K562 (cell line): ENCODE data around the gene BHLHE40. TPM values are rescaled to one million over a fixed set of nuclear protein-coding genes. Genes with fewer than 3 reads are reported as not detected.

ENCODE experiments used
- ADNP ChIP-seq: fragments of 200-800 bp; sonication (Bioruptor generic); IDR thresholded peaks from 2 replicates; pipeline ENCODE4 v1.6.1; 2016; ENCODE audit warnings: missing genetic modification characterization, missing compliant biosample characterization
- ATF3 ChIP-seq, 2 experiments: fragments of 450-650 bp in 1 of 2; sonication (generic) in 1 of 2; formaldehyde crosslinking in 1 of 2; IDR thresholded peaks in 1 of 2; conservative IDR thresholded peaks in 1 of 2; 2 replicates each; pipeline versions ENCODE4 v1.6.1 to v1.8.1; 2016 to 2023; ENCODE audit warnings: mild to moderate bottlenecking in 2 of 2, moderate library complexity in 2 of 2, inconsistent platforms in 1 of 2, missing genetic modification reagents in 1 of 2
- COPS2 ChIP-seq: fragments of 450-650 bp; conservative IDR thresholded peaks from 2 replicates; pipeline ENCODE4 v1.6.1; 2016; ENCODE audit warnings: mild to moderate bottlenecking, moderate library complexity
- CTCF ChIP-seq, 3 experiments: IDR thresholded peaks in 2 of 3; conservative IDR thresholded peaks in 1 of 3; 2 replicates each; pipeline ENCODE4 v1.5.1; 2011 to 2012; ENCODE audit warnings: low read length in 3 of 3, mild to moderate bottlenecking in 3 of 3, control low read depth in 2 of 3, improper control_type of control experiment in 1 of 3, inconsistent platforms in 1 of 3, low read depth in 1 of 3, mixed read lengths in 1 of 3, moderate library complexity in 1 of 3; ENCODE audit not compliant: insufficient read depth in 2 of 3
- FOXJ3 ChIP-seq: sonication (generic); formaldehyde crosslinking; IDR thresholded peaks from 2 replicates; pipeline ENCODE4 v1.4.0; 2020; ENCODE audit warnings: mild to moderate bottlenecking, missing genetic modification reagents
- HOXB6 ChIP-seq: fragments of 250-450 bp; sonication (Bioruptor Pico); IDR thresholded peaks from 2 replicates; pipeline ENCODE4 v1.5.1; 2022; ENCODE audit warnings: mild to moderate bottlenecking, borderline replicate concordance
- IFI16 ChIP-seq: fragments of 250-450 bp; sonication (Bioruptor Pico); IDR thresholded peaks from 2 replicates; pipeline ENCODE4 v2.1.2; 2022; ENCODE audit warnings: mild to moderate bottlenecking, inconsistent platforms
- MBD1 ChIP-seq: fragments of 250-450 bp; sonication (Bioruptor Pico); IDR thresholded peaks from 2 replicates; pipeline ENCODE4 v1.8.0; 2022; ENCODE audit warnings: inconsistent platforms
- MCM7 ChIP-seq, 2 experiments: fragments of 450-650 bp; IDR thresholded peaks; 2 replicates each; pipeline ENCODE4 v1.6.1; 2016 to 2018
- PHF8 ChIP-seq: fragments of 200-600 bp; sonication (generic); IDR thresholded peaks from 2 replicates; pipeline ENCODE4 v1.6.1; 2012; ENCODE audit warnings: mixed run types, mild to moderate bottlenecking, inconsistent platforms, low read length, moderate library complexity, borderline replicate concordance
- PKNOX1 ChIP-seq: fragments of 450-650 bp; IDR thresholded peaks from 2 replicates; pipeline ENCODE4 v1.6.1; 2016
- PRMT5 ChIP-seq: sonication (generic); formaldehyde crosslinking; IDR thresholded peaks from 2 replicates; pipeline ENCODE4 v1.5.0; 2020; ENCODE audit warnings: missing genetic modification reagents
- RFX7 ChIP-seq: fragments of 250-450 bp; sonication (Bioruptor Pico); IDR thresholded peaks from 2 replicates; pipeline ENCODE4 v1.5.1; 2021; ENCODE audit warnings: mild to moderate bottlenecking
- SAP30 ChIP-seq: fragments of 200-600 bp; sonication (generic); IDR thresholded peaks from 2 replicates; pipeline ENCODE4 v1.6.1; 2012; ENCODE audit warnings: borderline replicate concordance, low read depth, mild to moderate bottlenecking, moderate library complexity, low read length, control low read depth, inconsistent platforms; ENCODE audit not compliant: insufficient read depth, poor library complexity, severe bottlenecking
- SIX5 ChIP-seq, 2 experiments: IDR thresholded peaks; 2 replicates each; pipeline ENCODE4 v1.6.1; 2011; ENCODE audit warnings: low read length in 2 of 2, borderline replicate concordance in 1 of 2, low read depth in 1 of 2, mild to moderate bottlenecking in 1 of 2, moderate library complexity in 1 of 2; ENCODE audit not compliant: insufficient read depth in 1 of 2
- SMAD2 ChIP-seq: fragments of 150-350 bp; IDR thresholded peaks from 2 replicates; pipeline ENCODE4 v1.6.1; 2014; ENCODE audit warnings: low read depth, mild to moderate bottlenecking, low read length
- STAG1 ChIP-seq: sonication (generic); formaldehyde crosslinking; IDR thresholded peaks from 2 replicates; pipeline ENCODE4 v1.5.0; 2020; ENCODE audit warnings: missing genetic modification reagents, borderline replicate concordance
- TRIM28 ChIP-seq: fragments of 450-650 bp; IDR thresholded peaks from 2 replicates; pipeline ENCODE4 v1.6.1; 2017
- ZC3H11A ChIP-seq: IDR thresholded peaks from 2 replicates; pipeline ENCODE4 v1.6.1; 2012; ENCODE audit warnings: low read depth, low read length, improper control_type of control experiment
- ZC3H8 ChIP-seq: fragments of 450-650 bp; IDR thresholded peaks from 2 replicates; pipeline ENCODE4 v1.6.1; 2017
- ZNF239 ChIP-seq: fragments of 250-450 bp; sonication (Bioruptor Pico); IDR thresholded peaks from 2 replicates; pipeline ENCODE4 v1.4.0; 2020; ENCODE audit warnings: mild to moderate bottlenecking
- ZNF24 ChIP-seq: fragments of 450-650 bp; IDR thresholded peaks from 2 replicates; pipeline ENCODE4 v1.6.1; 2016
- ZNF57 ChIP-seq: fragments of 450-650 bp; formaldehyde crosslinking; IDR thresholded peaks from 2 replicates; pipeline ENCODE4 v1.4.0; 2020; ENCODE audit warnings: mild to moderate bottlenecking, moderate library complexity
- ZSCAN29 ChIP-seq: fragments of 450-650 bp; IDR thresholded peaks from 2 replicates; pipeline ENCODE4 v1.6.1; 2017
- polyA plus RNA-seq, 8 experiments: library from polyadenylated mRNA; depleted of rRNA in 4 of 8; stranded (reverse) in 5 of 8; unstranded in 3 of 8; fragments of >200 nt; fragmentation: Nextera tagmentation in 2 of 8; fragmentation: Illumina TruSeq in 1 of 8; extraction: Ambion mirVana in 2 of 8; extraction: Trizol in 1 of 8; gene quantifications; 2 replicates each; pipeline versions ENCODE4 v1.2.1 to v1.2.3, GENCODE V29; 2011 to 2014; ENCODE audit warnings: inconsistent platforms in 1 of 8, missing spikeins in 1 of 8
- total RNA-seq, 7 experiments: library from RNA; depleted of rRNA in 6 of 7; stranded (reverse); fragments of >200 nt in 6 of 7; fragmentation: Illumina TruSeq in 2 of 7; extraction: Trizol in 2 of 7; gene quantifications; 2 replicates each; pipeline versions ENCODE4 v1.2.1 to v1.2.3, GENCODE V29; 2011 to 2021; ENCODE audit warnings: low replicate concordance in 1 of 7

Gene BHLHE40
- total and polyA plus RNA-seq, 9 of the 15 experiments (the other 6 are each of a cell fraction or from before 2014, with no cell fraction given) = 12.0 to 83.9 (median 31.4) TPM

GRCh38 chr3:4986782-4987537 lies 7.7 kb downstream of the BHLHE40 start (continued):
- no peak for TF ChIP-seq CTCF (IDR thresholded peaks at IDR 0.05 in 2 of 3, conservative IDR thresholded peaks at IDR 0.05 in 1 of 3; ENCODE audit: insufficient read depth in 2 of 3, low read depth in 1 of 3, low read length in 3 of 3)
- 0 out of 2 replicates have a peak, but pooled peaks have one; percentile 72 for TF ChIP-seq ZNF57 (CRISPR knock-in tag)
- TF ChIP-seq PHF8 = peak; percentile 49; the same call in 1 of the 2 replicates
- TF ChIP-seq ZSCAN29 = no peak; the same call in 1 of the 2 replicates
- TF ChIP-seq SMAD2 = no peak
- no peak for TF ChIP-seq HOXB6
- TF ChIP-seq MBD1 (CRISPR knock-in tag) = no peak
- 0 out of 4 replicates have a peak, but pooled peaks of 1 of the 2 experiments have one; percentile 20 for TF ChIP-seq SIX5 (IDR thresholded peaks at IDR 0.05; ENCODE audit: borderline replicate concordance in 1 of 2, insufficient read depth in 1 of 2, low read depth in 1 of 2, low read length in 2 of 2)
- no peak for TF ChIP-seq ZC3H11A
- TF ChIP-seq IFI16 = peak; percentile 48; the same call in 1 of the 2 replicates
- no peak for TF ChIP-seq RFX7 (CRISPR knock-in tag)
- no peak; the same call in 1 of the 2 replicates for TF ChIP-seq ZNF239 (CRISPR knock-in tag)
- TF ChIP-seq PKNOX1 = peak; percentile 63
- TF ChIP-seq ZC3H8 = no peak
- TF ChIP-seq COPS2 = no peak
- peak; percentile 71 for TF ChIP-seq TRIM28
- no peak for TF ChIP-seq ATF3 (IDR thresholded peaks at IDR 0.05)
- no peak for TF ChIP-seq ATF3 (CRISPR knock-in tag; conservative IDR thresholded peaks at IDR 0.05)
- TF ChIP-seq PRMT5 (CRISPR knock-in tag) = no peak
- TF ChIP-seq MCM7 (IDR thresholded peaks at IDR 0.05) = no peak
- no peak for TF ChIP-seq ADNP (tag)
- TF ChIP-seq STAG1 (CRISPR knock-in tag) = no peak
- peak; percentile 39 for TF ChIP-seq SAP30
- no peak for TF ChIP-seq ZNF24
- no peak for TF ChIP-seq FOXJ3
